DND-41 (cell line): ENCODE data around the gene SLC39A11.

Source experiments
- ATAC-seq: fragments of 200-7000 bp; cut with Tn5 transposase; 3 replicates; pipeline ENCODE4 v1.9.1; 2021; ENCODE audit warnings: low read depth; ENCODE audit not compliant: insufficient read depth
- DNase-seq: peaks from one replicate; pipeline ENCODE4 v3.0.0-alpha.2; 2020
- H2AFZ ChIP-seq: 2 replicates; pipeline ENCODE4 v1.6.0; 2012; ENCODE audit warnings: low read depth, low read length
- H3K27ac ChIP-seq: 2 replicates; pipeline ENCODE4 v1.5.1; 2012; ENCODE audit warnings: low read length, inconsistent platforms
- H3K27me3 ChIP-seq: fragments of 200-600 bp; sonication (generic); 2 replicates; pipeline ENCODE4 v1.6.0; 2012; ENCODE audit warnings: low read length, mild to moderate bottlenecking, inconsistent platforms; ENCODE audit not compliant: insufficient read depth, poor library complexity
- H3K36me3 ChIP-seq: 2 replicates; pipeline ENCODE4 v1.5.1; 2012; ENCODE audit warnings: low read length, inconsistent platforms; ENCODE audit not compliant: insufficient read depth
- H3K4me1 ChIP-seq: 2 replicates; pipeline ENCODE4 v1.5.1; 2012; ENCODE audit warnings: mild to moderate bottlenecking, low read length; ENCODE audit not compliant: insufficient read depth
- H3K4me2 ChIP-seq: 2 replicates; pipeline ENCODE4 v1.6.0; 2012; ENCODE audit warnings: mild to moderate bottlenecking, moderate library complexity, low read length, inconsistent platforms; ENCODE audit not compliant: insufficient read depth
- H3K4me3 ChIP-seq, 2 experiments: fragments of 200-600 bp in 1 of 2; shearing (Covaris generic) in 1 of 2; 2 replicates each; pipeline ENCODE4 v1.5.1; 2012 to 2016; ENCODE audit warnings: inconsistent platforms in 2 of 2, low read length in 2 of 2, mild to moderate bottlenecking in 2 of 2, low read depth in 1 of 2, moderate library complexity in 1 of 2
- H3K79me2 ChIP-seq: 2 replicates; pipeline ENCODE4 v1.6.0; 2012; ENCODE audit warnings: low read length, inconsistent platforms; ENCODE audit not compliant: insufficient read depth
- H3K9ac ChIP-seq: 2 replicates; pipeline ENCODE4 v1.6.0; 2012; ENCODE audit warnings: low read depth, mild to moderate bottlenecking, inconsistent platforms, low read length, moderate library complexity
- H3K9me3 ChIP-seq: 2 replicates; pipeline ENCODE4 v1.5.1; 2012; ENCODE audit warnings: low read length, moderate library complexity, mild to moderate bottlenecking, inconsistent platforms; ENCODE audit not compliant: insufficient read depth, severe bottlenecking
- H4K20me1 ChIP-seq: 2 replicates; pipeline ENCODE4 v1.6.0; 2012; ENCODE audit warnings: low read length; ENCODE audit not compliant: insufficient read depth
- CTCF ChIP-seq: IDR thresholded peaks from 2 replicates; pipeline ENCODE4 v1.5.1; 2012; ENCODE audit warnings: borderline replicate concordance, low read length, moderate library complexity, mild to moderate bottlenecking; ENCODE audit not compliant: poor library complexity, severe bottlenecking; ENCODE audit errors: extremely low read depth
- EZH2 ChIP-seq: IDR thresholded peaks from 3 replicates; pipeline ENCODE4 v1.6.1; 2012; ENCODE audit warnings: borderline replicate concordance, low read depth, mild to moderate bottlenecking, moderate library complexity, low read length, inconsistent platforms; ENCODE audit not compliant: severe bottlenecking

Gene SLC39A11

GRCh38 chr17:72684405-72685020 is 408.0 kb downstream of the SLC39A11 start:
- no peaks in the 10 kb centered on the region for H3K27me3 ChIP-seq
- DNase-seq: no peak
- TF ChIP-seq CTCF (no peak), EZH2 (no peak)
- H3K27ac ChIP-seq: no peak overlapping the region
- no peaks in the 10 kb centered on the region for H4K20me1 ChIP-seq
- H3K9me3 ChIP-seq: no peaks in the 10 kb centered on the region
- no peak for ATAC-seq
- no peaks in the 10 kb centered on the region for H3K36me3 ChIP-seq
- no peaks in the 10 kb centered on the region for H3K79me2 ChIP-seq
- no peak overlapping the region for H3K9ac ChIP-seq
- no peak overlapping the region for H3K4me3 ChIP-seq
- H3K4me2 ChIP-seq: no peak overlapping the region
- no peaks in the 10 kb centered on the region for H3K4me1 ChIP-seq
- no peak overlapping the region for H2AFZ ChIP-seq

GRCh38 chr17:72683506-72684404 is 408.7 kb downstream of the SLC39A11 start:
- Histone ChIP-seq H3K4me1 (no peaks in the 10 kb centered on the region), H3K36me3 (no peaks in the 10 kb centered on the region), H3K4me2 (no peak overlapping the region), H3K9me3 (no peaks in the 10 kb centered on the region), H3K27ac (no peak overlapping the region), H2AFZ (no peak overlapping the region), H3K4me3 (no peak overlapping the region), H3K79me2 (no peaks in the 10 kb centered on the region), H3K27me3 (no peaks in the 10 kb centered on the region), H3K9ac (no peak overlapping the region), H4K20me1 (no peaks in the 10 kb centered on the region)
- TF ChIP-seq EZH2: no peak
- ATAC-seq (no peak), DNase-seq (no peak)

- H3K4me2 ChIP-seq: no peak overlapping the region
- TF ChIP-seq EZH2: no peak
- no peak for TF ChIP-seq CTCF
- no peaks in the 10 kb centered on the region for H3K9me3 ChIP-seq
- no peak overlapping the region for H3K27ac ChIP-seq
- H3K79me2 ChIP-seq: no peaks in the 10 kb centered on the region
- H2AFZ ChIP-seq: no peak overlapping the region
- H3K9ac ChIP-seq: no peak overlapping the region
- H3K4me1 ChIP-seq: no peaks in the 10 kb centered on the region
- no peaks in the 10 kb centered on the region for H4K20me1 ChIP-seq
- no peak for DNase-seq
- H3K27me3 ChIP-seq: no peaks in the 10 kb centered on the region
- no peak for ATAC-seq
- H3K36me3 ChIP-seq: no peaks in the 10 kb centered on the region
- no peak overlapping the region for H3K4me3 ChIP-seq
Measured at GRCh38 chr17:72682605-72683004, 409.9 kb downstream of the SLC39A11 start.

GRCh38 chr17:72681844-72682243 is 410.6 kb downstream of the SLC39A11 start:
- H3K27ac ChIP-seq: no peak overlapping the region
- H3K36me3 ChIP-seq: no peaks in the 10 kb centered on the region
- no peaks in the 10 kb centered on the region for H3K27me3 ChIP-seq
- H3K9ac ChIP-seq: no peak overlapping the region
- no peaks in the 10 kb centered on the region for H3K79me2 ChIP-seq
- ATAC-seq: no peak
- H3K4me3 ChIP-seq: no peak overlapping the region
- H2AFZ ChIP-seq: no peak overlapping the region
- no peak overlapping the region for H3K4me2 ChIP-seq
- TF ChIP-seq CTCF (no peak), EZH2 (no peak)
- H3K4me1 ChIP-seq: no peaks in the 10 kb centered on the region
- H4K20me1 ChIP-seq: no peaks in the 10 kb centered on the region
- H3K9me3 ChIP-seq: no peaks in the 10 kb centered on the region
- DNase-seq: no peak
